Spleen (tissue), 11 donors: ENCODE data around the gene NEK10. TPM values are rescaled to one million over a fixed set of nuclear protein-coding genes. Genes with fewer than 3 reads are reported as not detected.

Experiments
- DNase-seq: peaks from one replicate; pipeline ENCODE4 v3.0.0-alpha.2; 2020
- H3K27ac ChIP-seq, 8 donors: fragments of 200-600 bp; sonication (generic) in 7 of 8; 1 replicate in 4 of 8; 2 replicates in 4 of 8; pipeline versions ENCODE4 v1.5.0 to v1.8.0; 2016 to 2021; ENCODE audit warnings: inconsistent platforms in 4 of 8, mild to moderate bottlenecking in 4 of 8, moderate library complexity in 1 of 8
- H3K27me3 ChIP-seq, 7 donors: fragments of 200-600 bp; sonication (generic) in 6 of 7; replicated peaks in 1 of 7; 1 replicate in 4 of 7; 2 replicates in 3 of 7; pipeline versions ENCODE4 v1.5.0 to v1.8.0; 2016 to 2021; ENCODE audit warnings: inconsistent platforms in 3 of 7, mild to moderate bottlenecking in 1 of 7
- H3K36me3 ChIP-seq, 6 donors: fragments of 200-600 bp; sonication (generic) in 5 of 6; 1 replicate in 4 of 6; 2 replicates in 2 of 6; pipeline versions ENCODE4 v1.5.0 to v1.8.0; 2016 to 2021; ENCODE audit warnings: inconsistent platforms in 2 of 6
- H3K4me1 ChIP-seq, 6 donors: fragments of 200-600 bp; sonication (generic) in 5 of 6; 1 replicate in 3 of 6; 2 replicates in 3 of 6; pipeline versions ENCODE4 v1.5.0 to v1.8.0; 2016 to 2021; ENCODE audit warnings: inconsistent platforms in 3 of 6
- H3K4me3 ChIP-seq, 8 donors: fragments of 200-600 bp; sonication (generic) in 7 of 8; 1 replicate in 4 of 8; 2 replicates in 4 of 8; pipeline versions ENCODE4 v1.5.0 to v1.8.0; 2016 to 2021; ENCODE audit warnings: inconsistent platforms in 4 of 8, mild to moderate bottlenecking in 4 of 8, moderate library complexity in 2 of 8
- H3K9me3 ChIP-seq, 8 donors: fragments of 200-600 bp; sonication (generic) in 7 of 8; 1 replicate in 4 of 8; 2 replicates in 4 of 8; pipeline versions ENCODE4 v1.5.0 to v1.8.0; 2016 to 2021; ENCODE audit warnings: inconsistent platforms in 4 of 8
- CTCF ChIP-seq, 11 experiments: fragments of 200-600 bp in 7 of 11; fragments of 450-650 bp in 4 of 11; sonication (generic) in 4 of 11; IDR thresholded peaks in 8 of 11; conservative IDR thresholded peaks in 3 of 11; 1 replicate in 7 of 11; 2 replicates in 4 of 11; pipeline versions ENCODE4 v1.4.0 to v1.8.0; 2016 to 2021; ENCODE audit warnings: antibody characterized with exemption in 11 of 11, inconsistent platforms in 4 of 11, mild to moderate bottlenecking in 1 of 11
- POLR2A ChIP-seq, 3 donors: fragments of 450-650 bp; IDR thresholded peaks; one replicate each; pipeline ENCODE4 v1.5.1; 2017; ENCODE audit warnings: antibody characterized with exemption in 3 of 3, mild to moderate bottlenecking in 1 of 3
- POLR2AphosphoS5 ChIP-seq, 3 donors: sonication (generic); formaldehyde crosslinking; IDR thresholded peaks; one replicate each; pipeline ENCODE4 v1.5.1; 2017; ENCODE audit warnings: antibody characterized with exemption in 3 of 3
- WGBS, 5 donors: extraction: QIAGEN DNeasy Blood & Tissue Kit in 3 of 5; methylation state at CpG; one replicate each; pipeline versions ENCODE4 v1.1.5 to v1.1.7; 2013 to 2018; 5-methylcytosine and 5-hydroxymethylcytosine counted together
- intact Hi-C: fragments of 100-400 bp; cut with DNase I; formaldehyde crosslinking; loops from one replicate; pipeline ENCODE4 v1.15.0; 2023; ENCODE audit warnings: low total_unique reads
- polyA plus RNA-seq, 3 donors: library from polyadenylated mRNA; stranded (reverse); fragments of 200-250 nt; gene quantifications; one replicate each; pipeline ENCODE4 v1.2.1, GENCODE V29; 2013
- total RNA-seq, 7 donors: library from RNA; depleted of rRNA in 3 of 7; stranded (reverse); fragments of >200 nt in 3 of 7; fragmentation: NEBNext Ultra II Directional in 4 of 7; extraction: Animal tissue kit (Norgen Biotek cat#: 25700) in 4 of 7; gene quantifications; one replicate each; pipeline versions ENCODE4 v1.1.0 to v1.2.1, GENCODE V29; 2016 to 2021
- donor health status: healthy with polysubstance abuse.
- donor health status: DM: no; HTN: no; CAD: no; lungs with moderate emphysema.
- donor health status: DM: no; HTN: no; CAD: no.
- donor health status: Bipolar disorder and iron deficiency.
- donor health status: healthy.
- donor health status: DM: no; HTN: no; CAD: no.
- donor health status: DM: yes; HTN: yes; CAD: no.

NEK10 gene
- total and polyA plus RNA-seq, 10 donors: 0.29 to 4.1 (median 1.7) TPM

GRCh38 chr3:27391796-27392195 is 22.6 kb upstream of the NEK10 start:
- no peak for DNase-seq
- H3K36me3 ChIP-seq: peaks cover 0 to 81% (median 26%) of the 10 kb centered on the region in 6 donors
- intact Hi-C loops: no loop called here
- no peak for TF ChIP-seq POLR2AphosphoS5 (IDR thresholded peaks at IDR 0.05)
- no peak for TF ChIP-seq CTCF (IDR thresholded peaks at IDR 0.05 in 8 of 11, conservative IDR thresholded peaks at IDR 0.05 in 3 of 11)
- TF ChIP-seq POLR2A (IDR thresholded peaks at IDR 0.05): no peak
- H3K27me3 ChIP-seq: no peaks in the 10 kb centered on the region
- H3K4me3 ChIP-seq: no peak overlapping the region
- H3K9me3 ChIP-seq: no peaks in the 10 kb centered on the region
- H3K4me1 ChIP-seq: no peaks in the 10 kb centered on the region
- WGBS, 5 donors: 82 to 90% (median 88%) methylated on average over 1 of the region's 1 CpG
- no peak overlapping the region for H3K27ac ChIP-seq

- TF ChIP-seq POLR2AphosphoS5 (IDR thresholded peaks at IDR 0.05) (no peak), POLR2A (IDR thresholded peaks at IDR 0.05) (no peak), CTCF (IDR thresholded peaks at IDR 0.05 in 8 of 11, conservative IDR thresholded peaks at IDR 0.05 in 3 of 11) (no peak)
- intact Hi-C loops: no loop called here
- H3K4me1 ChIP-seq: no peaks in the 10 kb centered on the region
- H3K27me3 ChIP-seq: no peaks in the 10 kb centered on the region
- H3K9me3 ChIP-seq: no peaks in the 10 kb centered on the region
- no peak overlapping the region for H3K27ac ChIP-seq
- 85 to 96% (median 88%) methylated on average over 1 of the region's 1 CpG for WGBS, 5 donors
- H3K4me3 ChIP-seq: no peak overlapping the region
- peaks cover 4 to 81% (median 29%) of the 10 kb centered on the region in 6 donors for H3K36me3 ChIP-seq
- DNase-seq: no peak
Measured at GRCh38 chr3:27387625-27388024, 18.4 kb upstream of the NEK10 start.

- no peaks in the 10 kb centered on the region for H3K4me1 ChIP-seq
- H3K4me3 ChIP-seq: no peak overlapping the region
- H3K27ac ChIP-seq: no peak overlapping the region
- DNase-seq: no peak
- H3K9me3 ChIP-seq: no peaks in the 10 kb centered on the region
- H3K36me3 ChIP-seq: peaks cover 3 to 81% (median 31%) of the 10 kb centered on the region in 6 donors
- no peaks in the 10 kb centered on the region for H3K27me3 ChIP-seq
- intact Hi-C loops: no loop called here
- no peak for TF ChIP-seq POLR2A (IDR thresholded peaks at IDR 0.05)
- no peak for TF ChIP-seq CTCF (IDR thresholded peaks at IDR 0.05 in 8 of 11, conservative IDR thresholded peaks at IDR 0.05 in 3 of 11)
- no peak for TF ChIP-seq POLR2AphosphoS5 (IDR thresholded peaks at IDR 0.05)
Measured at GRCh38 chr3:27385504-27385903, 16.3 kb upstream of the NEK10 start.

- Histone ChIP-seq H3K4me3 (no peak overlapping the region), H3K27me3 (no peaks in the 10 kb centered on the region), H3K27ac (no peak overlapping the region), H3K9me3 (no peaks in the 10 kb centered on the region), H3K4me1 (no peaks in the 10 kb centered on the region), H3K36me3 (peaks cover 3 to 80% (median 25%) of the 10 kb centered on the region in 6 donors)
- intact Hi-C loops: no loop called here
- WGBS, 5 donors: 94 to 100% (median 95%) methylated on average over 1 of the region's 1 CpG
- no peak for DNase-seq
- no peak for TF ChIP-seq POLR2AphosphoS5 (IDR thresholded peaks at IDR 0.05)
- no peak for TF ChIP-seq POLR2A (IDR thresholded peaks at IDR 0.05)
Measured at GRCh38 chr3:27384191-27384590, 15.0 kb upstream of the NEK10 start.
